Liver (tissue), 9 donors: ENCODE data around the gene HOXA7. TPM values are rescaled to one million over a fixed set of nuclear protein-coding genes. Genes with fewer than 3 reads are reported as not detected.
A peak's percentile ranks its signal among the peaks of the same experiment; 100 is the strongest.

ENCODE experiments used
- DNase-seq: peaks from one replicate; pipeline ENCODE4 v3.0.0-alpha.2; 2017; ENCODE audit warnings: low spot score
- H3K27ac ChIP-seq, 2 donors: one replicate each; pipeline ENCODE4 v1.7.0; 2013; ENCODE audit warnings: inconsistent platforms in 2 of 2, low read length in 2 of 2, control low read depth in 1 of 2, low read depth in 1 of 2, mild to moderate bottlenecking in 1 of 2
- H3K27me3 ChIP-seq, 4 donors: one replicate each; pipeline versions ENCODE4 v1.6.1 to v1.7.0; 2013; ENCODE audit warnings: low read length in 3 of 4, inconsistent platforms in 1 of 4, mild to moderate bottlenecking in 1 of 4, moderate library complexity in 1 of 4; ENCODE audit not compliant: control insufficient read depth in 4 of 4, insufficient read depth in 4 of 4
- H3K36me3 ChIP-seq, 4 donors: one replicate each; pipeline versions ENCODE4 v1.6.1 to v1.7.0; 2013; ENCODE audit warnings: low read length in 3 of 4, mild to moderate bottlenecking in 3 of 4, low read depth in 1 of 4, moderate library complexity in 1 of 4; ENCODE audit not compliant: control insufficient read depth in 4 of 4, insufficient read depth in 3 of 4
- H3K4me1 ChIP-seq, 4 donors: one replicate each; pipeline versions ENCODE4 v1.6.1 to v1.7.0; 2013; ENCODE audit warnings: low read length in 3 of 4, mild to moderate bottlenecking in 3 of 4, moderate library complexity in 1 of 4; ENCODE audit not compliant: control insufficient read depth in 4 of 4, insufficient read depth in 4 of 4
- H3K4me3 ChIP-seq, 3 donors: one replicate each; pipeline versions ENCODE4 v1.6.1 to v1.7.0; 2013; ENCODE audit warnings: low read length in 3 of 3, control low read depth in 1 of 3, low read depth in 1 of 3, mild to moderate bottlenecking in 1 of 3
- H3K9ac ChIP-seq, 2 donors: one replicate each; pipeline ENCODE4 v1.7.0; 2013; ENCODE audit warnings: low read length in 2 of 2, mild to moderate bottlenecking in 2 of 2, moderate library complexity in 2 of 2, control low read depth in 1 of 2, low read depth in 1 of 2
- H3K9me3 ChIP-seq, 4 donors: one replicate each; pipeline versions ENCODE4 v1.6.1 to v1.7.0; 2013; ENCODE audit warnings: low read length in 3 of 4; ENCODE audit not compliant: control insufficient read depth in 4 of 4
- EGR1 ChIP-seq, 2 donors: IDR thresholded peaks; 2 replicates each; pipeline ENCODE4 v1.6.1; 2016 to 2018; ENCODE audit warnings: antibody characterized with exemption in 2 of 2, low read depth in 2 of 2
- FOXA1 ChIP-seq: IDR thresholded peaks from 2 replicates; pipeline ENCODE4 v1.6.1; 2016; ENCODE audit warnings: antibody characterized with exemption
- GABPA ChIP-seq, 2 donors: IDR thresholded peaks in 1 of 2; conservative IDR thresholded peaks in 1 of 2; 2 replicates each; pipeline ENCODE4 v1.6.1; 2016; ENCODE audit warnings: antibody characterized with exemption in 2 of 2, mild to moderate bottlenecking in 1 of 2, moderate library complexity in 1 of 2
- HNF4A ChIP-seq, 2 donors: conservative IDR thresholded peaks; 2 replicates each; pipeline ENCODE4 v1.6.1; 2016; ENCODE audit warnings: antibody characterized with exemption in 2 of 2, mild to moderate bottlenecking in 2 of 2
- HNF4G ChIP-seq: IDR thresholded peaks from 2 replicates; pipeline ENCODE4 v1.6.1; 2016; ENCODE audit warnings: antibody characterized with exemption
- JUND ChIP-seq, 2 donors: IDR thresholded peaks; 2 replicates each; pipeline ENCODE4 v1.6.1; 2016; ENCODE audit warnings: antibody characterized with exemption in 2 of 2
- NR2F2 ChIP-seq: IDR thresholded peaks from 2 replicates; pipeline ENCODE4 v1.6.1; 2016; ENCODE audit warnings: antibody characterized with exemption
- RAD21 ChIP-seq, 2 donors: IDR thresholded peaks; 2 replicates each; pipeline ENCODE4 v1.6.1; 2016; ENCODE audit warnings: antibody characterized with exemption in 2 of 2, mild to moderate bottlenecking in 2 of 2
- REST ChIP-seq: IDR thresholded peaks from 2 replicates; pipeline ENCODE4 v1.6.1; 2016; ENCODE audit warnings: antibody characterized with exemption, mild to moderate bottlenecking
- RXRA ChIP-seq, 2 donors: IDR thresholded peaks; 2 replicates each; pipeline ENCODE4 v1.6.1; 2017 to 2018; ENCODE audit warnings: antibody characterized with exemption in 2 of 2, mild to moderate bottlenecking in 1 of 2
- SP1 ChIP-seq: IDR thresholded peaks from 2 replicates; pipeline ENCODE4 v1.6.1; 2018; ENCODE audit warnings: antibody characterized with exemption, mild to moderate bottlenecking
- YY1 ChIP-seq: IDR thresholded peaks from 2 replicates; pipeline ENCODE4 v1.6.1; 2016; ENCODE audit warnings: antibody characterized with exemption, mild to moderate bottlenecking
- WGBS: extraction: QIAGEN DNeasy Blood & Tissue Kit; methylation state at CpG from one replicate; pipeline ENCODE4 v1.1.7; 2013; 5-methylcytosine and 5-hydroxymethylcytosine counted together
- polyA plus RNA-seq, 2 donors: library from polyadenylated mRNA; stranded (reverse) in 1 of 2; unstranded in 1 of 2; fragments of 200-250 nt in 1 of 2; fragments of >200 nt in 1 of 2; fragmentation: Nextera tagmentation in 1 of 2; extraction: Ambion mirVana in 1 of 2; gene quantifications; one replicate each; pipeline versions ENCODE4 v1.2.1 to v1.2.3, GENCODE V29; 2013 to 2015
- total RNA-seq, 2 donors: library from RNA; depleted of rRNA; stranded (reverse); fragments of >200 nt; gene quantifications; one replicate each; pipeline ENCODE4 v1.2.3, GENCODE V29; 2014
- TF ChIP-seq, protein P1 (sequence below): IDR thresholded peaks from 2 replicates; pipeline ENCODE4 v1.6.1; 2016; ENCODE audit warnings: antibody characterized with exemption
- TF ChIP-seq, protein P2 (sequence below): IDR thresholded peaks from 2 replicates; pipeline ENCODE4 v1.6.1; 2016; ENCODE audit warnings: antibody characterized with exemption
- TF ChIP-seq, protein P3 (sequence below): IDR thresholded peaks from 2 replicates; pipeline ENCODE4 v1.6.1; 2016; ENCODE audit warnings: antibody characterized with exemption
- donor health status: healthy.
- donor health status: healthy.
- donor health status: healthy.
- donor health status: healthy.
- donor health status: healthy.

The HOXA7 gene
- total and polyA plus RNA-seq, 4 donors, result under 0.01 to 0.05 TPM; not detected in 2

DNA sequence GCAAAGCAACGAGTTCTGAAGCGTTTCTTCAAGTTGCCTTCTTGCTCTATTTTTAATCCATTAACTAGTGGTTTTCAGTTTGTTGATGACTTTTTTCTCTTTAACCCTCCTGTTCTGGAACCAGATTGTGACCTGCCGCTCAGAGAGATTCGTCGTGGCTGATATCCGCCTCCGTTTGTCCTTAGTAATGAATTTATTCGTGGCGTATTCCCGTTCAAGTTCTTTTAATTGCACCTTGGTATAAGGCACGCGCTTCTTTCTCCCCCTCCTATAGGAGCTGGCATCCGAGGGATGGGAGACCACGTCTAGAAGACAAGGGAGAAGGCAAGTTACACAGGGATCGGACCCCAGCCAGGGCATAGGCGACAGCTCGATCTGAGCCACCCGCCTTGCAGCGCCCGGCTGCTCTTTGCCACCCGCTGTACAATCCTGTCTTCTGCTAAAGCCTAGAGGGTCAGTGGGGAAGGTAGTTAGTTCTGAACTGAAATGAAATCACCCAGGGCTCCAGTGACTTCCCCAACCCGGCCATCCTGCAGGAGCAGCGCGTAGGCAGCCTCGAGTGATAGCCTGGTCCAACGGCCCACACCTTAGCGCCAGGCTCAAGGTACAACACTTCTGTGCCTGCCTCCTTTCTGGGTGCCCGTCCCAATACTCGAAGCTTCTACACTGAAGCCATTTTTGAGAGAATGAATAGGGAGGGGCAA lies 41.8 kb upstream of the HOXA7 start:
- TF ChIP-seq RXRA (IDR thresholded peaks at IDR 0.05), result no peak
- TF ChIP-seq YY1, result no peak
- TF ChIP-seq, protein P1, sequence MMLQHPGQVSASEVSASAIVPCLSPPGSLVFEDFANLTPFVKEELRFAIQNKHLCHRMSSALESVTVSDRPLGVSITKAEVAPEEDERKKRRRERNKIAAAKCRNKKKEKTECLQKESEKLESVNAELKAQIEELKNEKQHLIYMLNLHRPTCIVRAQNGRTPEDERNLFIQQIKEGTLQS, result no peak
- no peak for TF ChIP-seq HNF4A (conservative IDR thresholded peaks at IDR 0.05)
- TF ChIP-seq, protein P2, sequence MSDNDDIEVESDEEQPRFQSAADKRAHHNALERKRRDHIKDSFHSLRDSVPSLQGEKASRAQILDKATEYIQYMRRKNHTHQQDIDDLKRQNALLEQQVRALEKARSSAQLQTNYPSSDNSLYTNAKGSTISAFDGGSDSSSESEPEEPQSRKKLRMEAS, result no peak
- TF ChIP-seq, protein P3, sequence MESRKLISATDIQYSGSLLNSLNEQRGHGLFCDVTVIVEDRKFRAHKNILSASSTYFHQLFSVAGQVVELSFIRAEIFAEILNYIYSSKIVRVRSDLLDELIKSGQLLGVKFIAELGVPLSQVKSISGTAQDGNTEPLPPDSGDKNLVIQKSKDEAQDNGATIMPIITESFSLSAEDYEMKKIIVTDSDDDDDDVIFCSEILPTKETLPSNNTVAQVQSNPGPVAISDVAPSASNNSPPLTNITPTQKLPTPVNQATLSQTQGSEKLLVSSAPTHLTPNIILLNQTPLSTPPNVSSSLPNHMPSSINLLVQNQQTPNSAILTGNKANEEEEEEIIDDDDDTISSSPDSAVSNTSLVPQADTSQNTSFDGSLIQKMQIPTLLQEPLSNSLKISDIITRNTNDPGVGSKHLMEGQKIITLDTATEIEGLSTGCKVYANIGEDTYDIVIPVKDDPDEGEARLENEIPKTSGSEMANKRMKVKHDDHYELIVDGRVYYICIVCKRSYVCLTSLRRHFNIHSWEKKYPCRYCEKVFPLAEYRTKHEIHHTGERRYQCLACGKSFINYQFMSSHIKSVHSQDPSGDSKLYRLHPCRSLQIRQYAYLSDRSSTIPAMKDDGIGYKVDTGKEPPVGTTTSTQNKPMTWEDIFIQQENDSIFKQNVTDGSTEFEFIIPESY, result no peak
- no peak for TF ChIP-seq RAD21 (IDR thresholded peaks at IDR 0.05)
- TF ChIP-seq SP1, result no peak
- TF ChIP-seq JUND (IDR thresholded peaks at IDR 0.05), result no peak
- no peak for TF ChIP-seq GABPA (IDR thresholded peaks at IDR 0.05 in 1 of 2, conservative IDR thresholded peaks at IDR 0.05 in 1 of 2)
- no peak for TF ChIP-seq FOXA1
- TF ChIP-seq EGR1 (IDR thresholded peaks at IDR 0.05; ENCODE audit: low read depth in 2 of 2), result no peak
- TF ChIP-seq REST, result no peak
- no peak for TF ChIP-seq NR2F2
- Histone ChIP-seq H3K4me1 (peaks cover 18 to 34% (median 24%) of the 10 kb centered on the region in 4 donors), H3K27me3 (peaks cover 9 to 59% (median 28%) of the 10 kb centered on the region in 4 donors), H3K9me3 (peaks cover 0 to 4% (median under 1%) of the 10 kb centered on the region in 4 donors), H3K9ac (no peak overlapping the region), H3K36me3 (no peaks in the 10 kb centered on the region), H3K4me3 (no peak overlapping the region), H3K27ac (no peak overlapping the region)
- DNase-seq, result no peak
- 11% methylated on average over 29 of the region's 29 CpGs for WGBS

GRCh38 chr7:27197137-27198042 lies 40.9 kb upstream of the HOXA7 start:
- peaks cover 9 to 54% (median 27%) of the 10 kb centered on the region in 4 donors for H3K27me3 ChIP-seq
- H3K9me3 ChIP-seq, result peaks cover 0 to 4% (median under 1%) of the 10 kb centered on the region in 4 donors
- no peaks in the 10 kb centered on the region for H3K36me3 ChIP-seq
- H3K4me1 ChIP-seq, result peaks cover 22 to 41% (median 30%) of the 10 kb centered on the region in 4 donors
- no peak for DNase-seq
- no peak overlapping the region for H3K27ac ChIP-seq
- TF ChIP-seq, protein P3, result no peak
- TF ChIP-seq HNF4G, result no peak
- TF ChIP-seq GABPA (IDR thresholded peaks at IDR 0.05 in 1 of 2, conservative IDR thresholded peaks at IDR 0.05 in 1 of 2), result no peak
- peak in 1 of 2 donors; percentile 13 for TF ChIP-seq HNF4A (conservative IDR thresholded peaks at IDR 0.05)
- H3K9ac ChIP-seq, result no peak overlapping the region
- no peak overlapping the region for H3K4me3 ChIP-seq
- WGBS, result 17% methylated on average over 18 of the region's 18 CpGs
